ENCODE measurements around the gene NAP1L4.

Gene NAP1L4

DNA sequence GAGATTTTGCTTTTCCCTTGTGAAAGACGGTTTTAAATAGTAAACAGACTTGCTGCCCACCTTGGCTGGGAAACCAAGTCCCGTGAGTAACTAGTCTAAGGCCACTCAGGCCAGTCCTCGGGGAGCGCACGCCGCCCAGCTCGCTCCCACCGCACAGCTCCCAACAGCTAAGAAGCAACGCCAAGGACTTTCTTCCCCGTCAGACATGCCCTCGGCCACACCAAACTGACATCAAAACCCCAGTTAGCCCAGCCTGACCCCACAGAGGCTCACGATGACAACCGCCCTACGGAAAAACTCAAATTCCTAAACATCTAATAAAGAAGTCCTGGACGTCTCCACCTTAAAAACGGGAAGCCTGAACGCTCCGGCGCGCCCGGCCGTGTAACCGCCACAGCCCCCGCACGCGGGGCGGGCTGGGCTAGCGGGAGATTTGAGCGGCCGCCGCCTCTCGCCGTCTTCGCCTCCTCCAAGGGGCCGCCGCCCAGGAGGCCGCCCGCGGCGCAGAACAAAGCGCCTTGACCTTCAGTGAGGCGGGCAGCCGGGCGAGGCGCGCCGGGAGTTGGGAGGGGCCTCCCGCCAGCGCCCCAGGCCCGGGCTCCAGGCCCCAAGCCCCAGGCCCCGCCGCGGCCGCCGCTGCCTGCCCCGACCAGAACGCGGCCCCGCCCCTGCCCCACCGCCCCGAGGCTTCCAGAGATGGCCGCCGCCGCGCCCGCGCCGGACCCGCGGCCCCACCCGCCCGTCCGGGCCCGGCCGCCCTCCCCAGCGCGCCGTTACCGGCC is 486 bp downstream of the NAP1L4 start:
- DNase-seq = peak; percentile 65

DNA sequence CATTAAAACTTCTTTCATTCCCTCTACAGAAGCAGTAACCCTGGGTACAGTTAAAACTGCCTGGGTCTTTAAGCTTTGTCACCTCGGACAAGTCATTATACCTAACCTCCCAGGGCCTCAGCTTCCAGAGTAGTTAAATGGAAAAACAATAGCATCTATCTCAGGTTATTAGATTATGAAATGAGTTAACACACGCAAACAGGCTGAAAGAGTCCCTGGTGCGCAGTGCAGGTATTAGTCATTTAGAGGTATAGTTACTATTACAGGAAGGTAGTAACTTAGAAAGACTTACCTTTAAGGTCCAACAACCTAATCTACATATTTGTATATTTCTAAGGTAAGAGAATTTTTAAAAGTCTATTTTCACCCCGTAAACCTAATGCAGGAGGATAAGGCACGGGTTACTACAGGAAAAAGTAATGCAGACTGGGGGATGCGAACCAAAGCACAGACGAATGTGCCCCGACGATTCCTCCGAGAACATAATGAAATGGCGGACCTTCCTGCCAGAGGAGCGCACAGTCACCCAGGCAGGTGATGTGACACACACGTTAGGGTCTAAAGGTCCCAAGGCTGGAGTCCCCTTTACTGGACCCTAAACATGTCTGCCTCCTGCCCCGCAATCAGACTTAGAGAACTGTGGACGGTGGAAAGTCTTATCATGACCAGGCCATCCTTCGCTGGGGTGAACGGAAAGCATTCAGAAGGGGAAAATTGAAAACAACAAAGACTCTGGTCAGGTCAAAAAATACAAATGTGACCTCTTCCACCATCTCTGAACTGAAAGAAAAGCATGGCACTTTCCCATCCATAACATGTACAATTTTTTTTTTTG is 1.3 kb downstream of the NAP1L4 start:
- peak; percentile 65 for DNase-seq

- DNase-seq = no peak
Observed at GRCh38 chr11:2989551-2989950, 2.6 kb downstream of the NAP1L4 start.

DNA sequence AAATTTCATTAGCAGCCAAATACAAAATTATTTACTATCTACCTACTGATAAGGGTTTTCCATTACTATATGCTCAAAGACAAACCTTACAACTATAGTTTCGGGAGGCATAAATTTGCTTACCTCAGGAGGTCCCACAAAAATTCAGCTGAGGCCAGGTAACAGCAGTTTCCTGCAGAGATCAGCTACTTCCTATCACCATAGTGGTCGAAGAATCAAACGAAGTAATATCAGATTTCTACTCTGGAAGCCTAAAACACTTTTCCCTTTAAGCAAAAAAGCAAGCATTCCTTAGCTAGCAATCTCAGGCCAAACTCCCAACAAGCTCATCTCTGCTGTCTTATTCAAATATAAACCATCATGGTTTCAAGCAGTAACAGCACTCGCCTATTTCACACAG is 3.1 kb downstream of the NAP1L4 start:
- no peak for DNase-seq

- peak; percentile 50 for DNase-seq
Observed at GRCh38 chr11:2987881-2988861, 4.0 kb downstream of the NAP1L4 start.

DNA sequence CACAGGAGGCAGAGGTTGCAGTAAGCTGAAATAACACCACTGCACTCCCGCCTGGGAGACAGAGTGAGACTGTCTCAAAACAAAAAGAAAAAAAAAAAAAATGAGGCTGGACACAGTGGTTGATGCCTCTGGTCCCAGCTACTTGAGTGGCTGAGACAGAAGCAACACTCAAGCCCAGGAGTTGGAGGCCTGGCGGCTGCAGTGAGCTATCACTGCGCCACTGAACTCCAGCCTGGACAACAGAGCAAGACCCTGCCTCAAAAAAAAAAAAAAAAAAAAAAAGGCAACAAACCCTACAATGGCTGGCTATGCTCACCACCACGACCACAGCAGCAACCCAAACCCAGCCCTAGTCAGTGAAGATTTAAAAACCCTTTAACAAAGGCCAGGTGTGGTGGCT is 8.2 kb downstream of the NAP1L4 start:
- DNase-seq = no peak

DNA sequence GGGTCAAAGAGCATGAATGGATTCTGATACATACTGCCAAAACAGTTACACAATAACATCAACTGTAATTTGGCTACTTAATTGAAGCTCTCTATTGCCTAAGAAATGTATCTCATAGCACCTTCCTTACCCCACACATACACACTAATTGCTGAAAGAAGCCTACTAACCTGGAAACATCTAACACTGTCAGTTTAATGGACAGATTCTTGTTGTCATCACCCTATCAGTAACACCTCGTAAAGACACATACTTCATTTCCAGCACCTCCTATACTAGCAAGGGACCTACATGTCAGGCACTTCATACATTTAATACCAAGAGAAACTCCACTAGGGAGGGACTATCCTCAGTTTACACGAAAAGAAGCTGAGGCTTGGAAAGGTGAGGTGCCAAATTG is 9.9 kb downstream of the NAP1L4 start:
- no peak for DNase-seq

GRCh38 chr11:2981130-2981529 is 11.0 kb downstream of the NAP1L4 start:
- DNase-seq = no peak

- no peak for DNase-seq
Observed at GRCh38 chr11:2980168-2980840, 11.8 kb downstream of the NAP1L4 start.

- no peak for DNase-seq
Observed at GRCh38 chr11:2977113-2977512, 15.0 kb downstream of the NAP1L4 start.

DNA sequence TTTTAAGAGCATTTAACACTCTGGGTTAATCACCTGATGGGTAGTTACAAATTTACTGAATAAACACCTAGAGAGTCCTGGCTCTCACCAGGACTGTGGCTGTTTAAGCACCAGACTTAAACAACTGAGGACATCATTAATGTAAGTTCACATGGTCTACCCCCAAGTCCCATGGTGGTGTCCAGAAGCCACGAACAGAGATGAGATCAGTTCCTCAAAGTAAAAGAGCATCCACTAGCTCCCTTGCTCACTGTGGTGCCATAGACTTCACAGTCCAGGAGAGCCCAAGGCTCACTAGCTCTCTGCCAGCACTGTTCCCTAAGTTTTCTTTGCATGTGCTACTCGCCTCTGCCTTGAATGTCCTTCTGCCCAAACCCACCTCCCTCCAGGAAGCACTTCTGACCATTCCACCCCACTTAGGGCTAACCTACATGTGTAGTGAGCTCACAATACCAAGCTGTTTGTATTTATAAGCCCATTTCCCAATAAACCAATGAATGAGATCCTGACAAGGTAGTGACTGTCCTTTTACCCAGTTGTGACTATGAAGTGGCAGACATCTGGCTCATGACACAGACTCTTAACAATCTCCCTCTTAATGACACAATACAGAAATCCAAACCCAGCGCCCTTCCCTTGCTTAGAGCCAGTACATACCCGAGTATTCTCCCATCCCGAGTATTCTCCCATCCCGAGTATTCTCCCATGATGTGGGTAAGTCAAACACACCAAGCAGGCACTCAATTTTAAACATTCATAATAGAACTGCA is 15.7 kb downstream of the NAP1L4 start:
- DNase-seq = no peak

DNA sequence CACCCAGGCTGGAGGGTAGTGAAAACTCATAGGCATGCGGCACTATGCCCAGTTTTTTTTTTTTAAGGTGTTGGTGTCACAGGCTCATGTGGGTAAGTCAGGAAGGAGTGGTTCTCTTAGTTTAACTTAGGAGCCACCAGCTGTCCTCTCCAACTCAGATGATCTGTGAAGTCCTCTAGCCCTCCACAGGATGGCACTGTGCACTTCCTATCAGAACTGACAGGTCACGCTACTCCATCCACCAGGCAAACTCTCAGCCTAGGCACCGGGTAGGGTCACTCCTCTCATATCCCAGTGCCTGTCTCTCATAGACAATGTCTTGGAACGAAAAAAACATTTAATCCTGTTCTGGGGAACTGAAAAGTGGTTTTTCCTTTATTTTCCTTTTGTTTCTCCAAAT is 16.5 kb downstream of the NAP1L4 start:
- peak; percentile 52 for DNase-seq

DNA sequence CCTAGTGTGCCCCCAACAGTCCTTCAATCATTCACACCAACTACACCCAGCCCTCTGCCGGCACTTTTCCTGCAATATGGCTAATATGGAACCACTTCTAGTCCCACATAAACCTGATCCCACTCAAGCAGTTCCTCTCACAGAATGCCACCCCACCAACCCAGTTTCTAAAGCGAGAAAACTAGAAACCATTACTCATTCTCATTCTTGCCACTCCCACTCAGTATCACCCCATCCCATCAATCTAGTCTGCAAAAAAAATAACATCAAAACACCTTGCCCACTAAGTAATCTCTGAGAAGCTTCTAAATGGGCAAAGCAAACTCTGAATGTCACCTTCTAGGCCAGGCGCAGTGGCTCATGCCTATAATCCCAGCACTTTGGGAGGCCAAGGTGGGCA is 17.9 kb downstream of the NAP1L4 start:
- no peak for DNase-seq

- no peak for DNase-seq
Observed at GRCh38 chr11:2968341-2968900, 23.7 kb downstream of the NAP1L4 start.

DNA sequence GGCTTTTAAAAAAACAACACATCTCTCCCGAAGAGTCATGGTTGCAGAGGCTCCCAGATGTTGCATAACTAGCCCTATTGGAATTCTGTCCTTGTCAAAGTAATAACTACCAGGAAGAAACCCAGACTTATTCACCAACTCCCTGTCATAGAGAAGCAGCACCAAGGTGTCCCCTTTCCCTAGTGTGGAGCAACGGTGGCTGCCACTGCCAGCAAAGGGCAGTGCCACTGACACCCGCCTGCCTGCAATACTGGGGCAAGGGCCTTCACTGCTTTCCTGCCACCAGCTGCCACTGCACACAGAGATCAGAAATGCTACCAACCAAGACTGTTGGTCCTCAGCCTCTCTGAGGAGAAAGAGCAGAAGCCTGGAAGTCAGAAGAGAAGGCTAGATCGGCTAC is 27.3 kb downstream of the NAP1L4 start:
- DNase-seq = no peak

DNA sequence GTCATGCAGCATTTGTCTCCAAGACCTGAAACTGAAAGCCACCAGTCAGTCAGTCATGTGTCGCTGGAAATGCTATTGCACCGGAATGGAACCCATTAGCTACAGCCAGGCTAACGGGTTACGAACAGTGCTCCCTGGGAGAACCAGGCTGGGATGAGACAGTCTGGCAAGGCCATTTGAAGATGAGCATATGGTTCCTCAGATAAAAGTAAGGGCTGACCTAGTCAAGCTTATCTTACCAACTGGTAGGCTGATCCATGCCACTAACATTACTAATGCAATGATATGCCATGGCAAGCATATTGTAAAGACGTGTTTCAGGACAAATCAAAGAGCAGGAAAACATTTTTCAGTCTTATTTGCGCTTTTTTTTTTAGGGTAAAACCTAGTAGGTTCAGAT is 28.4 kb downstream of the NAP1L4 start:
- no peak for DNase-seq

GRCh38 chr11:2963112-2963754 is 28.9 kb downstream of the NAP1L4 start:
- DNase-seq = no peak

DNA sequence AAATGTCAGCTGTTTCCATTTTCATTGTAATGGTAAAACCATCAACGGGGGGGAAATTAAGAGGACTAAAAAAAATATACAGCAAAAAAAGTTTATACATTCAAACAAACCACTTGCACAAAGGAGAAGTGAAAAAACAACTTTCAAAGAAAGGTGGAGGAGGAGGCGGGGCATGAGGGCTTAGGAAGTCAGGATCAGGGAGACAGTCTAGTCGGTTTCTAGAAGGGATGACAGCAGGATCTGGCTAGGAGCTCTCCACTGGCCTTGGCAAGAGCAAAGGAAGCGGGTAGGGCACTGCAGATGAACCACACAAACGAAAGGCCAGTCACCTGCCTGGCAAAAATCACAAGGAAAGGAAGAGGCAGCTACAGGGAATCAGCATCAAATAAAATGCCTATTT is 31.0 kb downstream of the NAP1L4 start:
- DNase-seq = no peak

GRCh38 chr11:2960139-2960538 is 32.0 kb downstream of the NAP1L4 start:
- no peak for DNase-seq

DNA sequence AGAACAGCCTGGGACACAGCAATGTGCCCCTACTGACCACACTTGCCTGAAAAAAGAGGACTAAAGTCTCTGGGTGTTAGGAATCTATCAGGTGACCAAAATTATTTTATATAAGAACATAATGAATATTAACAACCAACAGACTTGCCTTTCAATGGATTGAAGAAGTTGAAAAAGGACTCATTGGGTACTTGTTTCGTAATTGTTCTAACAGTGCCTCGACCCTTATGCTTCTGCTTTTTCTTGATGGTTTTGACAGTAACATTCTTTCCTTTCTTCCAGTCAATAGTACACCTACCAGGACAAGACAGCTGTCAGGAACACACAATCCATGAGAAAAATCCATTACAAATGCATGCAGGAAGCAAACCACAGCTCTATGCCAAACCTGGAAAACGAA is 33.9 kb downstream of the NAP1L4 start:
- DNase-seq = no peak

Data from stimulated activated CD8-positive, alpha-beta memory T cell treated with anti-CD3 and anti-CD28 coated beads, Interleukin-4, amount 100 ng/mL, for 48 hours (primary cell).